GM19025 (cell line): Measurements from ENCODE around the gene CRB2.

ENCODE experiments used
- ATAC-seq: cut with Tn5 transposase; IDR thresholded peaks from one replicate; pipeline ENCODE4 v1.9.1; 2021; ENCODE audit warnings: mild to moderate bottlenecking, low read depth, moderate library complexity; ENCODE audit not compliant: unreplicated experiment

The CRB2 gene

DNA sequence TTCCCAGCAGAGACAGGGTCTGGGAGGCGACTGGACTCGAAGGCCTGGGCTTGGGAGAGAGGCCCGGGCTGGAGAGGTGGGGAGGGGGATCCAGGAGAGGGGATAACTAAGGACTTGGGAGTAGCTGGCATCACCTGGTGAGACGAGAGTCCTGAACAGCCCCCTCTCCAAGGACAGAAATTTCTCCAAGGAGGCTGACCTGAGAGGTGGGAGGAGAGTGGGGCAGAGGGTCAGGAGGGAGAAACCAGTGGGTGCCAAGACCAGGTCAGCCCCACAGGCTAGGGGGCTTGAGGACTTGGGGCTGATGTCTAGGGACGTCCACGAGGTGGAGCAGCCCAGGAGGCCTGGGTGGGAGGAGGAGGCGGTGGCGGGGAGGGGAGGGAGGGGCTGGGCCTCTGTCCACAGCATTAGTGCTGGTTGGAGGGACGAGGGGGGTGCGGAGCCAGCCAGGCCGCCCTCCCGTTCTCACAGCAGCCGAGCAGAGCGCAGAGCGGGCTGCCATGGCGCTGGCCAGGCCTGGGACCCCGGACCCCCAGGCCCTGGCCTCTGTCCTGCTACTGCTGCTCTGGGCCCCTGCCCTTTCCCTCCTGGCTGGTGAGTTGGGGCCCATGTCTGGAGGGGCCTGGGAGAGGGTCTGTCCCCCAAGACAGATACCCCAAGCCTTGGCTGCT is at the start of gene CRB2:
Gene CRB2, plus strand, starts transcription at position 437 of the 671 bp plus-strand sequence. Its CDS starts 64 bp downstream, at position 501.
- no peak for ATAC-seq

- no peak for ATAC-seq
Measured at GRCh38 chr9:123309611-123310010, 46.4 kb upstream of the CRB2 start.

DNA sequence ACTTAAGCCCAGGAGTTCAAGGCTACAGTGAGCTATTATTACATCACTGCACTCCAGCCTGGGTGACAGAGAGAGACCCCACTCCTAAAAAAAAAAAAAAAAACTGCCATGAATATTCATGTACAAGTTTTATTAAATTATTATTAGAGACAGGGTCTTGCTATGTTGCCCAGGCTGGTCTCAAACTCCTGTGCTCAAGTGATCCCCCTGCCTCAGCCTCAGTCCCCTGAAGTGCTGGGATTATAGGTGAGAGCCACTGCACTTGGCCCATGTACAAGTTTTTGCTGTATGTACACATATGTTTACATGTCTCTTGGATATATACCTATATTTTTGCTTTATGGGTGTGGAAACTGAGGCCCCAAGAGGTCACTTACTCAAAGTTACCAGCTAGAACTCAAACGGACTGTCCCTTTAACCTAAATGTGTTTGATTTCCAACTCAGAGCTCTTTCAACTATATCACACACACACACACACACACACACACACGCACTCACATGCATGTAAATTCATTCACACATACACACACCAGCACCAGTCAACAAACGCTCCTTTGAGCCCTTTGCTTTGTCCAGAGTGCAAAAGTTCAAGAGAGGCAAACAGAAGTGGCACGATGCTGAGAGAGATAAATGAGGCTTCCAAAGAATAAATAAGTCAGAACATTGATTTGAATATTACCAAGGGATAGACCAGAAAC is 45.3 kb upstream of the CRB2 start:
- no peak for ATAC-seq

DNA sequence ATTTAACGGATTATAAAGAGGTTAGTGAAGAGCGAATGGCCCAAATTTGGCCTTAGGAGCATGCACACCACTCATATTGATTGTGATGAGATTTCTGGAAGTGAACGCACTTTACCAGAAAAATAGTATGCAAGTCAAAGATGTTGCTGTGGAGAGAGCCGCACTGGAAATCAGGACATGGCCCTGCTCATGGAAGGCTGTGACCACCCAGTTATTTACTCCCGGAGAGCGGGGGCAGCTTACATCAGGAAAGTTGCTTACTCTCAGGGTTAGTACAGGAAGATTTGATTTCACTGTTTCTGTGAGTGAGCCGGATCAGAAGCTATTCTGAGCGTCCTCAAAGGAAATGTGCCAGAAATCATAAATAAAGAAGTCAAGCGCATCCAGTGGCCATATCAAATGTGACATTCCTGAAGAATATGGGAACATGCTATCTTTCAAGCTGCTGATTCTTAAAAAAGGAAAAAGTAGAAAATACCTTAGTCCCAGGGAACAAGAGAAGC is 44.7 kb upstream of the CRB2 start:
- ATAC-seq = no peak

DNA sequence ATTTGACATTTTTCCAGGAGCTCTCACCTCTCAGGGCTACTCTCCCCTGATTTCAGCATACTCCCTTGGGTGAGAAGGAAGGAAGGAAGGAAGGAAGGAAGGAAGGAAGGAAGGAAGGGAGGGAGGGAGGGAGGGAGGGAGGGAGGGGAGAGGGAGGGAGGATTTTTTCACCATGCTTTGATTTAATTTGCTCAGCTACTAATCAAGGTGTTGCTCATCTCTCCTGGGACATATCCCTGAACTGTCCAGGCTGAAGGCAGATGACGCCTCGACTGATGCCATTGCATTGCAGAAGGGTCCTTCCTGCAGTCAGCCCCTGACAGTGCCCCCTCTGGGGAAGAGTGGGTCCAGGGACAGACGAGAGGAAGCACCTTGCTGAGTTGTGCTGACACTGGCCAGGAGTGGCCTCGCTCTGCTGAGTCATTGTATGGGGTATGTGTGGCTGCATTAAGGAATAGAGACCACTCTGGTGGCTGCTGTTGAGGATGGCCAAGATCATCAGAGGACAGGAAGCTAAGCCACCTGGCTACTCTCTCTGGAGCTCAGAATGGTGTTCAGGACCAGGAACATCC is 43.6 kb upstream of the CRB2 start:
- ATAC-seq = no peak

DNA sequence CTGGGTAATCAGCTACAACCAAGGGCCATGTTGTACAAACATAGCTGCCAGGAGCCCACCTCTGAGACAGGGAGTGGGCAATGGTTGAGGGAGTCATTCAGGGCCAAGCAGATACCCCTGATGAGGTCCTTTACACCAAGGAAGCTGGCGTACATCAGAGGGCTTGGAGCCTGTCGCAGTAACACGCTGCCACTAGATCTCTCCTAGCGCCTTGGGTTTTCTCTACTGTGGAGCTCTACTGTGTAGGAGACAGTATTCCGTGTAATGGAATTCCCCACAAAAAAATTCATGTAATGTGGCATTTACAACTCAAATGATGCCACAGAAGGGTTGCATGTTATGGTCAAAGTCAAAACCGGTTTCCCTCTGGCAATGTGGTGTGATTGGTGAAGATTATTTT is 41.4 kb upstream of the CRB2 start:
- ATAC-seq = no peak

GRCh38 chr9:123315635-123316034 is 40.4 kb upstream of the CRB2 start:
- ATAC-seq = no peak

DNA sequence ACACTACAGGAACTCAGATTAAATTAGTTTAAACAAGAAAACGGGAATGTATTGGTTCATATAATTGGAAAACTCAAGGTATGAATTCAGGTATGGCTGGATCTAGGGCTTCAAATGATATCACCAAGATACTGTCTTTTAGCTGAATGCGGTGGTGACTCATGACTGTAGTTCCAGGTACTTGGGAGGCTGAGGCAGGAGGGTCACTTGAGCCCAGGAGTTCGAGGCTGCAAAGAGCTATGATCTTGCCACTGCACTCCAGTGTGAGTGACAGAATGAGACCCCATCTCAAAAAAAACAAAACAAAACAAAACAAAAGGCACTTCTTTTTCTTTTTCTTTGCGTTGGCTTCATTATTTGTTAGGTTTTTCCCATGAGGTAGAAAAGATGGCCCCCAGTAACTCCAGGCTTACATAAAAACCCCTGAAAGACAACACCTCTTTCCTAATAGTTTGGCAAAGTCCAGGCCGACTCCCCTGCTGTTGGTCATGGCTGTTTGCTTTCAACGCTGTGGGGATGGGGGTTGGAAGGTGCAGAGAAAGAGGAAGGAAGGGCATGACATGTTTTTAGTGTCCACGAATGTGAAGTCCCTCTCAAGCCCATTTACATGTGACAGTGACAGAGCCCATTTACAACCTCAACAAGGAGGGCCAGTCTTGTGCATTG is 39.8 kb upstream of the CRB2 start:
- no peak for ATAC-seq

- peak; percentile 72 for ATAC-seq
Measured at GRCh38 chr9:123318202-123318601, 37.8 kb upstream of the CRB2 start.

GRCh38 chr9:123318961-123319421 is 37.0 kb upstream of the CRB2 start:
- no peak for ATAC-seq

- no peak for ATAC-seq
Measured at GRCh38 chr9:123319541-123320339, 36.3 kb upstream of the CRB2 start.

DNA sequence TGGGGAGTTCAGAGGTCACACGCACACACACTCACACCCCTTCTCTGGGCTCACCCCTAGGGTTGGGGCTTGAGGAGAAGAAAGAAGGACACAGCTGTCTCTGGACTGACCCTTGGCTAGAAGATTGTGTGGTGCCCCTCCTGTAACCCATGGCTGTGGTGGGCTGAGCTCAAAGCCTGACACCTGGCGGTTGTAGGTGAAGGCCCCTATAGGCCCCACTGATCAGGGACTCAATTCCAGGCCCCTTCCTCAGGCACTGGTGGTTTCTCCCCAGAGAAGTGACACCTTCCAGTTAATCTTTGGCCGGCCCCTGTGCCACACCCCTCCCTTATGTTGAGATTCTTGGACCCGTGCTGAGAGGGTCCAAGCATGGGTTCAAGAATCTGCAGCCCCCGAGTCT is 35.2 kb upstream of the CRB2 start:
- no peak for ATAC-seq

- ATAC-seq = no peak
Measured at GRCh38 chr9:123321616-123322272, 34.3 kb upstream of the CRB2 start.

- peak; percentile 63 for ATAC-seq
Measured at GRCh38 chr9:123322273-123323195, 33.5 kb upstream of the CRB2 start.

DNA sequence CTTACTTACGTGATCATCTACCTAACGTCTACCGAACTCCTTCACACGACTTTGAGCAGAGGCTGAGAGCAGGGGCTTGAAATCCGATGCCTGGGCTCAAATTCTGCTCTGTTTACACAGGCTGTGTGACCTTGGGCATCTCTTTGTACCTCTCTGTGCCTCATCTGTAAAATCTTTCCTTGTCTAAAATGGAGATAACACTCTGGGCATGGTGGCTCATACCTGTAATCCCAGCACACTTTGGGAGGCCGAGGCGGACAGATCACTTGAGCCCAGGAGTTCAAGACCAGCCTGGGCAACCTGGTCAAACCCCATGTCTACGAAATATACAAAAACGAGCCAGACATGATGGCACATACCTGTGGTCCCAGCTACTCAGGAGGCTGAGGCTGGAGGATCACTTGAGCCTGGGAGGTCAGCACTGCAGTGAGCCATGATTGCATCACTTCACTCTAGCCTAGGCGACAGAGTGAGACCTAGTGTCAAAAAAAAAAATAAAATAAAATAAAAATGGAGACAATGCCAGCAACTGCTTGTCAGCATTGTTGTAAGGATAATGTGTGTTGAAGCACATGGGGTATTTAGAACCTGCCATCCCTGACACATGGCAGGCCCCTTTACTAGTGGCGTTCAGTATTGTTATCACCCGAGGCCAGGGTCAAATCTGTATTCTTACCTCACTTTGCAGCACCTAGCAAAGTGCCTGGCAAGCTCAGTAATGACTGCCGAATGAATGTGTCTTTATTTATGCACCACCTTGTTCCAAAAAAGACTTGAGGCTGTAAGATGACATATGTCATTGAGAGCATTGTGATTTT is 32.6 kb upstream of the CRB2 start:
- no peak for ATAC-seq

GRCh38 chr9:123324767-123325183 is 31.2 kb upstream of the CRB2 start:
- no peak for ATAC-seq

- ATAC-seq = no peak
Measured at GRCh38 chr9:123326187-123326586, 29.8 kb upstream of the CRB2 start.

DNA sequence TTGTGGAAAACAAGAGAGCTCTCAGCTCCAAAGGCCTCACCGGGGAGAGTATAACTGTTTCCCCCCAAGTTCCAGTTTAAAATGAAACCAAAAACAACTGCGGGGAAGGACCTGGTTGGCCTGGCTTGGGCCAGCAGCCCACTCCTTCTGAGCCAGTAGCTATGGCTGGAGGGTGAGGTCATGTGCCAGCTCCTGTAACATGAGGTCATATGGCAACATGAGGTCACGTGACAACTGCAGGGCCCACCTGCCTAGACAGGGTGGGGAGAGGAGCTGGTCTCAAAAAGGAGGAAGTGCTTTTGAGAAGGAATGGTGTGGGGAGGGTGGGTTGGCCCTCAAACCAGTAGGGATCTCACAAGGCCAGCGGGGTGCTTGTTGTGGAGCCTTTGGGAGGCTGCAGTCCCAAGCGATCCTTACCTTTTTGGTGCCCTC is 29.3 kb upstream of the CRB2 start:
- no peak for ATAC-seq
